Stimulated activated CD8-positive, alpha-beta memory T cell treated with anti-CD3 and anti-CD28 coated beads, Interleukin-7, amount 100 ng/mL, for 24 hours (primary cell): ENCODE data around the gene RILP.
A peak's percentile ranks its signal among the peaks of the same experiment; 100 is the strongest.

Experiments
- DNase-seq: peaks from one replicate; pipeline ENCODE4 v3.0.0-alpha.2; 2020; ENCODE audit warnings: low read depth

Gene RILP

DNA sequence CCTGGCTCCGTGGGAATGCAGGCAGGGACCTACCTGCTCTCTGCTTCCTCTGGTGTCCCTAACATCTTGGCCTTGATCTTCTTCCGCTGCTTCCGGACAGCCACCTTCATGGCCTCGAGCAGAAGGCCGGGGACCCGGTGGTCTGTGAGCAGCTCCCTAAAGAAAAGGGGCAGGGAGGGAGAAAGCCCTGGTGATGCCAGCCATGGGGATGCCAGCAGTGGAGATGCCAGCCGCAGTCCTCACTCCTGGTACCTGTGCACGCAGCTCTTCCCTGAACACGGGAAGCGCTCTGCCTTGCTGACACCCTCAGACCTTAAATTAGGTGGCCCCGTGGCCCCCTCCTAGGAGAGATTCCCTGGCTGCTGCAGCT lies 1.9 kb downstream of the RILP start:
- DNase-seq, result no peak

- no peak for DNase-seq
These were observed 3.3 kb downstream of the RILP start for GRCh38 chr17:1646199-1646875.

- no peak for DNase-seq
These were observed 4.2 kb downstream of the RILP start, which contains the start of gene SCARF1 for GRCh38 chr17:1645207-1646171. TSS of gene SCARF1 (minus strand) at chr17:1645732. CDS start at chr17:1645697, 35 bp downstream.

DNA sequence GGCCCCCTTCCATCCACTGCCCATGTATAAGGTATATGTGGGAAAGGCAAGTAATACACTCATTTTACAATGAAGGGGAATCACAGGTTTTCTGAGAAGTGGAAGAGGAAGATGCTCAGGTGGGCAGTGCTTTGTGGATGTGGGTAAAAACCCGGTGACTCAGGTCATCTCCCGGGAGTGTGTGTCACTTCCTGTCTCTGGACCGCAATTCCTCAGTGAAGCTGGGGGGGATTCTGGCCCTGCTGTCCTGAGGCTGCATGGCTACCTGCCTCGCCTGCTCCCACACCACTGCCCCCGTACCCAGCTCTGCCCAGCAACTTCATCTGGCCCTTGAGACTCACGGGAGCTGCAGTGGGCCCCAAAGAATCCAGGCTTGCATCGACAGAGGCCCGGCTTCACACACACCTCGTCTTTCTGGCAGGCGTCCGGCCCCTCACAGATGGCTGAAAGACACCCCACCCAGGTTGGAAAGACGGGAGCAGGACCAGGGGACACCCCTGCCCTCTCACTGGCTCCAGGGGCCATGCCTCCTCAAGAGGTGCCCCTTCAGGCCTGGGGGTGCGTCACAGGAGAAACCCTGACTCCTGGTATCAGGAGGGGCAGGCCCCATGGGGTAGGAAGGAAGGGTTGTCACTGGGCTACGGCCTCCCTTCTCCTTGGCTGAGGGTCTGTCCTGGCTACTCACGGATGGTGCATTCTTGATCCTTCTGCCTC lies 5.0 kb downstream of the RILP start:
- DNase-seq, result no peak

- no peak for DNase-seq
These were observed 5.6 kb downstream of the RILP start for GRCh38 chr17:1643999-1644492.

DNA sequence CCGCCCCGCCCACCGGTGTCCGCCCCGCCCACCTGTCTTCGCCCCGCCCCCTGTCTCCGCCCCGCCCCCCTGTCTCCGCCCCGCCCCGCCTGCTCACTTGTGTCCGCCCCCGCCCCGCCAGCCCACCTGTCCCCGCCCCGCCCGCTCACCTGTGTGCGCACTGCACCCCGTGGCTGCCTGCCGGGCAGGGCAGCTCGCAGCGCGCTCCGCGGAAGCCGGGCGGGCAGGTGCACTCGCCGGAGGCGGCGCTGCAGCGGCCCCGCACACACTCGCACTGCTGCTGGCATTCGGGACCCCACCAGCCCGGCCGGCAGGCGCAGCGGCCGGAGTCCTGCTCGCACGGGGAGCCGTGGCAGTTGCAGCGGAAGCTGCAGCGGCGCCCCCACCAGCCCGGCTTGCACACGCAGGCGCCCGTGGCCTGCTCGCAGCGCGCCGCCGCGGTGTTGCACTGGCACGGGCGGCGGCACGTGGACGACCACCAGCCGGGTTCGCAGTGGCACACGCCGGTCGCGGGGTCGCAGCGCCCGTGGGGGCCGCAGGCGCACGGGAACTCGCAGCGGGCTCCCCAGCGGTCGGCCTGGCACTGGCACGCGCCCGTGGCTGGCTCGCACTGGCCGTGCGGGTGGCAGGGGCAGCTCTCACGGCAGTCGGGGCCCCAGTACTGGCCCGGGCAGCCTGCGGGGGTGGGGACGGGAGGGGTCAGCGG lies 6.2 kb downstream of the RILP start:
- DNase-seq, result no peak

DNA sequence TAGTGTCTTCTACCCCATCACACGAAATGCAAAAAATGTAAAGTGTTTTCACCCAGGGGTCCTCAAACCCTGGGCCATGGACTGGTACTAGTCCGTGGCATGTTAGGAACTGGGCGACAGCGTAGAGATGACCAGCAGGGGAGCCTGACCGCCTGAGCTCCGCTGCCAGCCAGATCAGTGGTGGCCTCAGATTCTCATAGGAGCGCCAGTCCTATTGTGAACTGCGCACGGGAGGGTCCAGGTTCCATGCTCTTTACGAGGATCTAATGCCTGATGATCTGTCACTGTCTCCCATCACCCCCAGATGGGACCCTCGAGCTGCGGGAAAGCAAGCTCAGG lies 8.6 kb downstream of the RILP start:
- no peak for DNase-seq

DNA sequence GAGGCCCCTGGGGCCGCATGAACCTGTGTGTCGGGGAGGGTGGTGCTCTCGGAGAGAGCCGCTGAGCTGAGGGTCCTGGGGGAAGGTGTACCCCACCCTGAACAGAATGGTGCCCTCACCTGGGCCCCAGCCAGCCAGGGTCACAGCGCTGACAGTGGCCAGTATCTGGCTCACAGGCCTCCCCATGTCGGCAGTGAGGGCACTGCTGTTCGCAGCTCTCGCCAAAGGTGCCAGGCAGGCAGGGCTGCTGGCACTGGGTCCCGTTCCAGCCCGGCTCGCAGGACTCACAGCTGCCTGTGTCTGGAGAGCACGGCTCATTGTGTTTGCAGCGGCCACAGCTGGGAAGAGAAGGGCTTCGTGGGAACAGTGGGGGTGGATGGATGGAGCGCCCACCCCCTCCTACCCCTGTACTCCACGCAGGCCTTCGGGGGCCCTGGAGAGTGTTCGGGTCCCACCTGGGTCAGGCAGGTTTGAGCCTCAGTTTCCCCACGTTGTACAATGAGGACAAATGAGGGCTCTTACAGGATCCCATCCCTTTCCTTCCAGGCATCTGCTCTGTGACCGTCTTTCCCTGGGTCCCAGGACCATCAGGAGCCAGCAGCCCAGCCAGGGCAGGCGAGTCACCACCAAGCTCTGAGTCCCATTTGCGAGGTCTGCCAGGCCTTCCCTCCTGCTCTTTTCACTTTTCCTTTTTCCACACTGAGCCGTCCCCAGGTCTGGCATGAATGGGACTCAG lies 9.2 kb downstream of the RILP start:
- no peak for DNase-seq

DNA sequence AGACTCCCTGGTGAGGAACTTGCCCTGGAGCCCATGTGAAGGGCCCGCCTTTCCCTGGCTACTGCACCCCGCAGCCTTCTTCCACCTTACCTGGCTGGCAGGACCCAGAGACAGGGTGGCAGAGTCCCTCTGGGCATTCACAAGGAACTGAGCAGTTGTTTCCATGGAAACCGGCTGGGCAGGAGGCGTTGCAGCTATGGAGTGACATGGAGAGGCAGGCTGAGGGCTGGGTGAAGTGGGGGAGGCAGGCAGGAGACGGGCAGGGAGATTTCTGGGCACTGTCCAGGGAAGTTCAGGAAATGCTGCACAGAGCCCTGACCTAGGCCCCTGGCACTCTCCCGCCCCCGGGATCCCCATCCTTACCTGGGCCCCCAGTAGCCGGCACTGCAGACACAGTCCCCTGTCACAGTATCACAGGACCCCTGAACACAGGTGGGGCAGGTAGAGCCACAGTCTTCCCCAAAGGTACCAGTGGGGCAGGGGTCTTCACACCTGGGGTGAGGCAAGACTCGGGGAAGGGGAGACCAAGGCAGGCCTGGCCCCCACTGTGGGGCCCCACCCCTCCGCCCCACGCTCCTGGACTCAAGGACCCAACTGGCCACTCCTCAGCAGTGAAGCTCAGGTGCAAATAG lies 10.0 kb downstream of the RILP start:
- DNase-seq, result no peak

DNA sequence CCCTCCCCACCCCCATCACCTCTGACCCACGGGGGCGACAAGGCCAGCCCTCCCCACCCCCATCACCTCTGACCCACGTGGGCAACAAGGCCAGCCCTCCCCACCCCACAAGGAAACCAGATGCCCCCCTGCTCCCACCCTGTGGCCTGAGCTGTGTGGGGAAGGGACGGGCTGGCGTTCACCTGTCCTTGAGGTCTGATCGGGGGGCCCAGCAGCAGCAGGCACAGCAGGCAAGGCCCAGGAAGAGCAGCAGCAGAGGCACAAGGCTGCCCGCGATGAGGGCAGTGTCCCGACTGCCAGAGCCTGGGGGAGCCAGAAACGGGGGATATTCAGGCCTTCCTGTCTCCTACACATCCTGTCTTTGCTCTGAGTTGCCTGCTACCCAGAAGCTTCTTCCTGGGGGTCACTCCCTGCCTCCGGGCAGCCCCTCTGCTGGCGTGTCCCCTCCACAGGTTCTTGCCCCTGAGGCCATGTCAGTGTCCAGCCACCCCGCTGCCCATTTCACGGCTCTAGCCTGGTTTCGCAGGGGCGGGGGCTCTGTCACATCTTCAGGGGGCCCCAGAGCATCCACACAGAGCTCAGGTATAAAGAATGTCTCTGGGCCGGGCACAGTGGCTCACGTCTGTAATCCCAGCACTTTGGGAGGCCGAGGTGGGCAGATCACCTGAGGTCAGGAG lies 10.9 kb downstream of the RILP start:
- DNase-seq, result no peak

DNA sequence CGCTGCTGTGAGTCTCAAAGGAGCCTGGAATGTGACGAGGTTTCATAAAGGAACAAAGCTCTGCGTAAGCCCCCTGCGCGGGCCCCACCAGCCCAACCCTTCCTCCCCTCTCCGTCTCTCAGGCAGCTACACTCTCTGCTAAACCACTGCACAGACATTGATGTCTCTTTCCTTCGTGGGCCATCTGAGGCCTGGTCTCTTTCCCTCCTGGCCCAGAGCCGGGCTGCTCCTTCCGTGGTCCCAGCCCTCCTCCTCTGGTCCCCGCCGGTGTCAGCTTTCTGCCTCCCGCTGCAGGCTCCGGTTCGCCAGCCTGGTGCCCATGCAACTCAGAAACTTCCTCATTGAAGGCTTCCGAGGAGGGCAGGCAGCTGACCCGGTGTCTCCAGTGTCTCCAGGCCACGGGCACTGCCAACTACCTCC lies 11.5 kb downstream of the RILP start:
- DNase-seq, result no peak

GRCh38 chr17:1636732-1637285 lies 12.9 kb downstream of the RILP start:
- no peak for DNase-seq

DNA sequence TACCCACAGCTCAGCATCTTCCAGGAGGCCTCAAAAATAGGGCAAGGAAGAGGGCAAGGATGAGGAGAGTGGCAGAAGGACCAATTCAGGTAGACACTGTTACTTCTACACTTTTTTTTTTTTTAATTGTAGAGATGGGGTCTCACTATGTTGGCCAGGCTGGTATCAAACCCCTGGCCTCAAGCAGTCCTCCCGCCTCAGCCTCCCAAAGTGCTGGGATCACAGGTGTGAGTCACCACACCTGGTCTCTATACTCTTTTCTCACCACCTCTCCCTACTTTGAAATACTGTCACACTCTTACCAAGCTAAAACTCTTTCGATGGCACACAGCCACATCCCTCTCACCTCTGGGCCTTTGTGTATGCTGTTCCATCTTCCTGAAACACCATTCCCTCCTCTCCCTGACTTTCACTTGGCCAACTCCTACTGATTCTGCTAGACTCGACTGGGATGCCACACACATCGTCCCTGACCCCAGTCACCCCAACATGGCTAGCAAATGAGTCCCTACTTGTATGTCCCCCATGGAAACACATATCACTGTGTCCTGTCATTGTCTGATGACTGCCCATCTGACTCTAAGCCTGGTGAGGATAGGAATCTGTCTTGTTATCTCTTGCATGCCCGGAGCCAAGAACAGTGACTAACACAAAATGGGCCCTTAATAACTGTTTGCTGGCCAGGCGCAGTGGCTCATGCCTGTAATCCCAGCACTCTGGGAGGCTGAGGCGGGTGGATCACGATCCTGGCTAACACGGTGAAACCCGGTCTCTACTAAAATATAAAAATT lies 13.8 kb downstream of the RILP start:
- no peak for DNase-seq

GRCh38 chr17:1634841-1635650 lies 14.6 kb downstream of the RILP start:
- DNase-seq, result no peak

DNA sequence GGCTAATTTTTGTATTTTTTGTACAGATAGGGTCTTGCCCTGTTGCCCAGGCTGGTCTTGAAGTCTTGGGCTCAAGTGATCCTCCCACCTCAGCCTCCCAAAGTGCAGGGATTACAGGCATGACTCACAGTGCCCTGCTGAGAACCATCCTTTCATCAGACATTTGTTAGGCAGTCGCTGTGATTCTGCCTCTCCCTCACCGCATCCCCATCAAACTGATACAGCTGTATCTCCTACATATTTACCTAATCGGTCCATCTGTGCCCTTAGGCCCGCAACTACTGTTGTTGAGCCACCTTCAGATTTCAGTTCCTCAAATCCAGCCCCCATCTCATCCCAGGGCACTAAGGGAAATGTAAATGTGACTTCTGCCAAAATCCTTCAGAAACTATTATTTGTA lies 19.0 kb downstream of the RILP start:
- DNase-seq, result no peak

GRCh38 chr17:1629504-1630310 lies 20.0 kb downstream of the RILP start:
- DNase-seq, result peak; percentile 70

DNA sequence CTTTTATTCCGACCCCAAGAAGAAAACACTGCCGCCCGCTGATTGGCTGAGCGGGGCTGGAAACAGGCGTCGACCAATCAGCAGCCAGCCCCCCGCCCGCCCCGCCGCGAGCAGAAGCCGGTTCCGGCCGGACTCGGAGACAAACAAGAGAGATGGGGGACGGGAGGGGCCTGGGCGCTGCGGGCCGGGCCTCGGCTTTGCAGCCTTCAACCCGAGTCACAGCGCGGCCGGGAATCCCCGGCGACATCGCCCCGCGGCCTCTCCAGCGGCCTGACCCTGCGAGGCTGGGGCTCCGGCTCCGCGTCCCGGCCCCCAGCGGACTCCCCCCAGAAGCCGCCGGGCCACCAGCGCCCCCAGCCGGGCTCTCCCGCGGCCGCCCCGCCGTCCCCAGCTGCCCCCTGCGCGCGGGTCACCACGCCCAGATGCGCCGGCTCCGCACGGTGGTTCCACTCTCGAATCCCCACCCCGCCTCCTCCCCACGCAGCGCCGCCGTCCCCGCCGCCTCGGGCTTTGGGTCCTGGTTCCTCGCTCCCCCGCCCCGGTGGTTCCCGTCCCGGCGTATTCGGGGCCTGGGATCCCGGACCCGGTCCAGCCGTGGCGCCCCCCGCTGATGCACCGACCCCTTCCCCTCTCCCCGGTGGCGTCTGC lies 20.7 kb downstream of the RILP start:
- peak; percentile 80 for DNase-seq
